Activated T-helper 2 cell treated with anti-CD3 and anti-CD28 coated beads, Interferon-gamma antibody, Interleukin-2, Interleukin-4, amounts not matched to agents 10 μg/mL and 5 μg/mL and 100 μg/mL, durations not matched to agents 14 hours and 24 hours and 36 hours (primary cell): ENCODE data around the gene LRRC42. TPM values are rescaled to one million over a fixed set of nuclear protein-coding genes. Genes with fewer than 3 reads are reported as not detected.

Experiments used
- DNase-seq: peaks from one replicate; pipeline ENCODE4 v3.0.0; 2021; ENCODE audit warnings: low spot score
- H3K27ac Mint-ChIP-seq: one replicate; pipeline ENCODE4 v1.8.0; 2021; ENCODE audit warnings: mixed read lengths
- H3K27me3 Mint-ChIP-seq: one replicate; pipeline ENCODE4 v1.8.0; 2021; ENCODE audit warnings: low read depth, mixed read lengths
- H3K36me3 Mint-ChIP-seq: one replicate; pipeline ENCODE4 v1.8.0; 2021; ENCODE audit warnings: low read depth, mixed read lengths
- H3K4me1 Mint-ChIP-seq: one replicate; pipeline ENCODE4 v1.8.0; 2021; ENCODE audit warnings: low read depth, mixed read lengths
- H3K4me3 Mint-ChIP-seq: one replicate; pipeline ENCODE4 v1.8.0; 2021; ENCODE audit warnings: low read depth, mild to moderate bottlenecking, moderate library complexity, mixed read lengths
- H3K9me3 Mint-ChIP-seq: one replicate; pipeline ENCODE4 v1.8.0; 2021; ENCODE audit warnings: mixed read lengths
- intact Hi-C: fragments of 100-400 bp; cut with micrococcal nuclease; formaldehyde crosslinking; loops from one replicate; pipeline ENCODE4 v1.15.1; 2023
- total RNA-seq: library from RNA; stranded (reverse); gene quantifications from 2 replicates; pipeline ENCODE4 v1.2.3, GENCODE V29; 2022

LRRC42 gene
- total RNA-seq: 32.4 and 34.9 TPM in 2 replicates

DNA sequence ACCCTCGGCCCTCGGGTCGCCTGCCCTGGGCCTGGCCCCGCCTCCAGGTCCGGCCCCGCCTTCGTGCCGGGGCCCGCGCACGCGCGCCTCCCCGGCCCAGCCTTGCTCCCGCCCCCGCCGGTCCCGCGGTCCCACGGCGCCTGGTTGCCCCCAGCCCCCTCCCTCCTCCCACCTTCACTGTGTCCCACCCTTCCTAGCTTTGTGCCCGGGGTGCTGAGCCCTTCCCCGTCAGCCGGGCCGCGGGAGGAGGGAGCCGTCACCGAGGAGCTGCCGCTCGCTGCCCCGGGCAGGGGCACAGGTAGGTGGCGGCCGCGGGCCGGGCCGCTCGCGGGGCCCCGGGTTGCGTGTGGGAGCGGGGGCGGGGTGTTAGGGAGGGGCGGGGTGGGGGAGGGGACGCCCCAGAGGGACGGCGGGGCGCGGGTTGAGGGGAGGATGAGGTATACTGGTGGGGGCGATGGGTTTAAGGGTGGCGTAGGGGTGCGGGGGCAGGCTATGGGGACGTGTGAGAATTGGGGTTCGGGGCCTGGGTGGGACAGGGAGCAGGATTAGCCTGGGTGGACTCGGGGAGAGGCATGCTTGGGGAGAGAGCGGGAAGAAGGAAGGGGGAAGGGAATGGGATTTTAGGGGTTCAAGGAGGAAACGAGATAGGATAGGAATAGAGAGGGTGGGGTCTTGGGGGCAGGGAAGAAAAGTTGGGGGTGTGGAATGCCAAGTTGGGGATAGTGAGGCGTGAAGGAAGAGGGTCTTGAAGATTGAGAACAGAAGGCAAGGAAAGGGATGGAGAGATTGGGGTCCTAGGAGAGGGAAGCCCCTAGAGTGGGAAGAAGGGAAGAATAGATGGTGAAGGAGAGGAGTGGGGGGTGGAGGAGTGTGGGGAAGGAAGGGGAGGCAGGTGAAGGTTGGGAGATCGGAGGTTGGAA lies at the start of gene LRRC42:
Gene LRRC42 (plus strand): TSS at position 99 of the 920 bp plus-strand sequence. CDS start 5,650 bp downstream, outside the sequence.
- no peak for DNase-seq
- no peaks in the 10 kb centered on the region for H3K9me3 Mint-ChIP-seq
- H3K4me3 Mint-ChIP-seq: peak within 1 kb of the TSS; percentile 92
- peak within 1 kb of the TSS; percentile 87 for H3K27ac Mint-ChIP-seq
- intact Hi-C loops: loop anchor here (1.0 to 10.0 kb wide), 5 partner anchors 57 to 619 kb away; partner anchors contain the start of genes LRP8, NDC1, SSBP3 and TCEANC2
- H3K27me3 Mint-ChIP-seq: no peaks in the 10 kb centered on the region
- peaks cover 46% of the 10 kb centered on the region for H3K4me1 Mint-ChIP-seq
- H3K36me3 Mint-ChIP-seq: peaks cover 41% of the 10 kb centered on the region

DNA sequence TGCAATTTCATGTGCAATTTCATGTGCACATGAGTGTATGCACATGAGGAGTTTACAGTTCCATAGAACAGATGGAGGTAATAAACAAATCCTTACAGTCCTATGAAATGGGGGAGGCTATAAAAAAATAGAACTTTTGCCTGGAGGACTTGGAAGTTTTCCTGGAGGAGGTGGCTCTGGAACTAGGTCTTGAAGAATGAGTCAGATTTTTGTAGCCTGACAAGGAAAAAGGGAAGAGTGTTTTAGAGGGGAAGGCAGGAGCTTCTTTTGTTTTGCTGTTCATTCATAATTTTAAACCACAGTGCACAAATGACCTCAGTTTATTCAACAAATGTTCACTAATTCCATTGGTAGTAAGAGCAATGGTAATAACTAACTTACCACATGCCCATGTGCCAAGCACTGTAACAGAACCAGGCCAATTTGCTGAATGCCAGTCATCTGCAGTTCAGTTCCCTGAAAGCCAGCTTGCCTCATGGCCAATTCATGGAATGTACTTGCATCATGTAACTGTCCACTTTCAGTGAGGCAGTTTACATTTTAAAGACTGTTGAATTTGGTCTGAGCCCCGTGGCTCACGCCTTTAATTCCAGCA lies 49.4 kb upstream of the LRRC42 start:
- DNase-seq: no peak
- intact Hi-C loops: no loop called here
- Mint-ChIP-seq H3K4me3 (no peak overlapping the region), H3K4me1 (peaks cover 6% of the 10 kb centered on the region), H3K27me3 (no peaks in the 10 kb centered on the region), H3K36me3 (no peaks in the 10 kb centered on the region), H3K27ac (no peak overlapping the region), H3K9me3 (no peaks in the 10 kb centered on the region)

DNA sequence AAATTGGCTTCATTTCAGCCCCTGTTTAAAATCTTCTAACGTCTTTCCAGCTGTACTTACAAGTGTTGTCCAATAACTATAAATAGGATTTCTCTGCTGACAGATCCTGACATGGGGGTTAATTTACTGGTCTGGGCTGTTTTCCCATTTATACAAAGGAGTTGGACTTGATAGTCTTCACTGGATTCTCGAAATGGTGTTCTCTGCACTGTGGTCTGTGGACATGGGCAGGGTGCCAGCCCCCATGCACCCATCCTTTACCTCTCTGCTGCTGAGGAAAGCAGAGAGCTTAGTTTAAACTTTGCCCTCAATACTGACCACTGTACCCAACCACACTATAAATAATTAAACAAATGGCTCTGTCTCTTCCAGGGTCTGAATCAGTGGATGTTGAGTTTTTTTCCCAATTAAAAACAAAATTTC lies 46.9 kb upstream of the LRRC42 start:
- no peak for DNase-seq
- Mint-ChIP-seq H3K9me3 (no peaks in the 10 kb centered on the region), H3K4me3 (no peak overlapping the region), H3K27ac (no peak overlapping the region), H3K36me3 (no peaks in the 10 kb centered on the region), H3K27me3 (no peaks in the 10 kb centered on the region), H3K4me1 (peaks cover 6% of the 10 kb centered on the region)
- intact Hi-C loops: no loop called here

DNA sequence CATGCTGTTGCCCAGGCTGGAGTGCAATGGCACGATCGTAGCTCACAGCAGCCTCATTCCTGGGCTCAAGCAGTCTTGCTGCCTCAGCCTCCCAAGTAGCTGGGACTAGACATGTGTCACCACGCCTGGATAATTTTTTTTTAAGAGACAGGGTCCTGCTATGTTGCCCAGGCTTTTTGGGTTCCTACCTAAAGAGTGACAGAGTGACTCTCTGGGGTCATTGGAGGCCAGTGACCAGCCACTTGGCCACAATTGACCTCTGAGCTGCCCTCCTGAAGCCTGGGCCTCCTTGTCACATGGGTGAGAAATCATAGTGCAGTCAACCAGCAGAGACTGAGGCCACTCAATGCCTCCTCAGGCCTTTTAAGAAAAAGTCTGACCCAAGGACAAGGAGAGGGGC lies 46.4 kb upstream of the LRRC42 start:
- DNase-seq: no peak
- Mint-ChIP-seq H3K9me3 (no peaks in the 10 kb centered on the region), H3K27ac (no peak overlapping the region), H3K36me3 (no peaks in the 10 kb centered on the region), H3K4me1 (peaks cover 6% of the 10 kb centered on the region), H3K4me3 (no peak overlapping the region), H3K27me3 (no peaks in the 10 kb centered on the region)
- intact Hi-C loops: no loop called here

DNA sequence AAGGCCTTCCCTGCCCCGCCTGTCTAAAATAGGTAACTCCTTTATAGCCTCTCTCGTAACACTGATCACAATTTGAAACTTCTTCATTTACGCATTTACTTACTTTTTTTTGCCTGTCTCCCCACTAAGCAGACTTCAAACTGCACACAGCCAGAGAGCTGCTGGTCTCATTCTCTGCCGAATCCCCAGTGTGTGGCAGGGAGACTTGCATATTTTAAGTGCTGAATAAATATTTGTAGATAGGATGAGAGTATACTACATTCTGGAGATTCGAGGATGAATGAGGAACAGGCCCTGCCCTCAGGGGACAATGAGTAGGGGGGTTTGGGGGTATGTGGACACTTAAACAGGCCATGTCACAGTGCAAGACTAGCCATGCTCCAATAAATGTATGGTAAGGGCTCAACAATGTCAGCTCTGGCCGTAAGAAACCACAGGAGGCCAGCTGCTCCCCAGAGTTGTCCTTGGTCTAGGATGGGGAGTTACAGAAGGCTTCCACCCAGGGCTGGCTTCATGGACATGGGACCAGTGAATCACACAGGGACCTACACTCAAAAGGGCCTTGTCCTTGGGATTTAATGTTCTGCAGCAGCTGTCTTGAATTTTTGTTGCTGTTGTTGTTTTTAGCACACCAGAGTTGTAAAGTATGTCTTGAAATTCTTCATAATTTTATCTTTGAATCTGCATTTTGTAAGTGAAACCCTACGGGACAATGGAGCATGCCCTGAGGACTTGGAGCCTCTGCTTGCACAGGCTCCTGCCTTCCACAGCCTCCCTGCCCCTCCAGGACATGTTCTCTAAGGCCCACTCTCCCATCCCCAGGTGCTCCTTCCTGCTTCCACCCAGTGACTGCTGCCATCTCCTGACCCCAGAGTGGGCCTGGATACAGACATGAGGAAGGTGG lies 43.7 kb upstream of the LRRC42 start:
- Mint-ChIP-seq H3K27ac (no peak overlapping the region), H3K27me3 (no peaks in the 10 kb centered on the region), H3K4me3 (no peak overlapping the region), H3K4me1 (peaks cover 6% of the 10 kb centered on the region), H3K9me3 (no peaks in the 10 kb centered on the region), H3K36me3 (no peaks in the 10 kb centered on the region)
- no peak for DNase-seq
- intact Hi-C loops: no loop called here

DNA sequence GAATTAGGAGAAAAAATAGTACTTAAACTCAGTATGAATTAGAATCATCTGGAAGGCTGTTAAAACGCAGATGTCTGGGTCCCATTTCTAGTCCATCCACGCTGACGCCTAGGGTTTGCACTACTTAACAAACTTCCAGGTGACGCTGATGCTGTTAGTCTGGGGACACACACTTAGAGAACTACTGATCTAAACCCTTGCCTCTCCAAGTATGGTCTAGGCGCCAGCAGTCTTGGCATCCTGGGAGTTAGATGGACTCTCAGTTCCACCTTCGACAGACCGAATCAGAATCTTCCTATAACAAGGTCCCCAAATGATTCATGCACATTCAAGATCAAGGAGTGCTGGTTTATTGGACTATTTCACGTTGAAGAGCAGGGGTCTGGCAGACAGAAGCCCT lies 40.6 kb upstream of the LRRC42 start:
- H3K36me3 Mint-ChIP-seq: no peaks in the 10 kb centered on the region
- no peak overlapping the region for H3K4me3 Mint-ChIP-seq
- no peaks in the 10 kb centered on the region for H3K9me3 Mint-ChIP-seq
- H3K4me1 Mint-ChIP-seq: peaks cover 6% of the 10 kb centered on the region
- no peak overlapping the region for H3K27ac Mint-ChIP-seq
- no peak for DNase-seq
- no peaks in the 10 kb centered on the region for H3K27me3 Mint-ChIP-seq
- intact Hi-C loops: no loop called here

- no peaks in the 10 kb centered on the region for H3K27me3 Mint-ChIP-seq
- H3K9me3 Mint-ChIP-seq: no peaks in the 10 kb centered on the region
- H3K36me3 Mint-ChIP-seq: no peaks in the 10 kb centered on the region
- H3K4me1 Mint-ChIP-seq: peaks cover 4% of the 10 kb centered on the region
- no peak overlapping the region for H3K4me3 Mint-ChIP-seq
- no peak for DNase-seq
- H3K27ac Mint-ChIP-seq: no peak overlapping the region
- intact Hi-C loops: no loop called here
These were observed 40.0 kb upstream of the LRRC42 start for GRCh38 chr1:53906121-53906520.

- Mint-ChIP-seq H3K27me3 (no peaks in the 10 kb centered on the region), H3K27ac (no peak overlapping the region), H3K9me3 (no peaks in the 10 kb centered on the region), H3K4me3 (no peak overlapping the region), H3K36me3 (peaks cover 7% of the 10 kb centered on the region), H3K4me1 (no peaks in the 10 kb centered on the region)
- intact Hi-C loops: no loop called here
- no peak for DNase-seq
These were observed 36.2 kb upstream of the LRRC42 start for GRCh38 chr1:53909946-53910345.

- H3K27me3 Mint-ChIP-seq: no peaks in the 10 kb centered on the region
These were observed 34.7 kb upstream of the LRRC42 start for GRCh38 chr1:53911442-53911841.

DNA sequence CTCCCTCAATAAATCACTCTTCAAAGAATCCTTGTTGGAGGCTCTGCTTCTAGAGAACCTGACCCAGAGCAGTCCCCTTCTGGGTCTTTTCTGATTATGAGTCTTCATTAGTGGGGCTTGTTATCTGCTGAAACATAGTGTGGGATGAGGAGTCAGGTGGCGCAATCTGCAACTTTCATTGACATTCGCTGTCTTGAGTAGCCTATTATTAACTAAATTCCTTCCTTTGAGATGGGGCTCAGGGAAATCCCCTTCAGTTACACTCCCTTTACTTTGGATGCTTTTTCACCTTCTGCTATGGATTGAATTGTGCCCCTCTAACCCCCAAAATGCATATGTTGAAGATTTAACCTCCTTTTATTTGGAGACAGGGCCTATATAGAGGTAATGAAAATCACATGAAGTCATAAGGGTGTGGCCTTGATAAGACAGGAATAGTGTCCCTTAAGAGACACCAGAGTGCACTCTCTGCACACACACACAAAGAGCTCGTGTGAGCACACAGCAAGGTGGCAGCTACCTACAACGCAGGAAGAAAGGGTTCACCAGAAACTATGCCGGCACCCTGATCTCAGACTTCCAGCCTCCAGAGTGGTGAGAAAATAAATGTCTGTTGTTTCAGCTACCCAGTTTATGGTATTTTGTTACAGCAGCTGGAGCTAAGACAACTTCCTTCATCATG lies 32.7 kb upstream of the LRRC42 start:
- Mint-ChIP-seq H3K36me3 (peaks cover 24% of the 10 kb centered on the region), H3K27me3 (no peaks in the 10 kb centered on the region), H3K4me3 (no peak overlapping the region), H3K9me3 (no peaks in the 10 kb centered on the region), H3K4me1 (peaks cover 16% of the 10 kb centered on the region), H3K27ac (no peak overlapping the region)
- DNase-seq: no peak
- intact Hi-C loops: no loop called here

More at GRCh38 chr1:53911442-53911841, 34.7 kb upstream of the LRRC42 start:
- H3K9me3 Mint-ChIP-seq: no peaks in the 10 kb centered on the region
- H3K4me1 Mint-ChIP-seq: peaks cover 8% of the 10 kb centered on the region
- H3K36me3 Mint-ChIP-seq: peaks cover 17% of the 10 kb centered on the region
- H3K27ac Mint-ChIP-seq: no peak overlapping the region
- no peak overlapping the region for H3K4me3 Mint-ChIP-seq
- DNase-seq: no peak
- intact Hi-C loops: no loop called here

DNA sequence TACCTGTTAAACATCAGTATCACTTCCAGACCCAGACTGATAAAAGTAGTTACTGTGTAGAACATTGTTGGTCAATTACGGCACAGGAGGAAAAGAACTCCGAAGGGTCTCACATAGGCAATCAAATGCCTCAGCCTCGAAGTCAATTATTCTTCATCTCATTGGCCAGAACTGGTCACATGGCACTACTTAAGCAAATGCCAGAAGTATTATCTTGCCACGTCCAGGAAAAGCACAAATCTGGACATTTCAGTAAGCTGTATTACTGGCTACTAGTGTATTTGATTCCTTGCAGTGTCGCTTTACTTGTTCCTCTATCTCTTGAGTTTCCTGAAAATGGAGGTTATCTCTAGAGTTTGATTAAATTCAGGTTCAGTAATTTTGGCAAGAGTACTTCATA lies 27.8 kb upstream of the LRRC42 start:
- H3K36me3 Mint-ChIP-seq: peaks cover 47% of the 10 kb centered on the region
- no peaks in the 10 kb centered on the region for H3K27me3 Mint-ChIP-seq
- no peak overlapping the region for H3K27ac Mint-ChIP-seq
- intact Hi-C loops: loop anchor here (2.0 kb wide), 1 partner anchor 26 kb away; the partner anchor contains the start of gene IFT25
- H3K4me1 Mint-ChIP-seq: peaks cover 34% of the 10 kb centered on the region
- no peak for DNase-seq
- no peak overlapping the region for H3K4me3 Mint-ChIP-seq
- no peaks in the 10 kb centered on the region for H3K9me3 Mint-ChIP-seq

DNA sequence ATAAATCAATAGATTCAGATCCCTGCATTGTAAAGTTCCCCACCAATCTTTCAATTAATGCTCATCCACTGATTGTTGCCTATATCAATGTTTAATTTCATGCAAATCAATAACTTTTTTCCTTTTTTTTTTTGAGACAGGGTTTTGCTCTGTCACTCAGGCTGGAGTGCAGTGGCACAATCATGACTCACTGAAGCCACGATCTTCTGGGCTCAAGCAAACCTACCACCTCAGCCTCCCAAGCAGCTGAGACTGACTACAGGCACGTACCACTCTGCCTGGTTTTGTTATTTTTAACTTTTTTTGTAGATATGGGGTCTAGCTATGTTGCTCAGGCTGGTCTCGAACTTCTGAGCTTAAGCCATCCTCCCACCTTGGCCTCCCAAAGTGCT lies 26.5 kb upstream of the LRRC42 start:
- no peak for DNase-seq
- H3K4me1 Mint-ChIP-seq: peaks cover 34% of the 10 kb centered on the region

More for the DNA sequence above, 26.5 kb upstream of the LRRC42 start:
- intact Hi-C loops: loop anchor here (2.0 kb wide), 1 partner anchor 25 kb away; the partner anchor contains the start of gene IFT25
- Mint-ChIP-seq H3K9me3 (no peaks in the 10 kb centered on the region), H3K36me3 (peaks cover 59% of the 10 kb centered on the region), H3K4me3 (no peak overlapping the region), H3K27ac (peak overlapping the region; percentile 92), H3K27me3 (no peaks in the 10 kb centered on the region)
